Measurements from ENCODE around the gene PUM1. TPM values are rescaled to one million over a fixed set of nuclear protein-coding genes. Genes with fewer than 3 reads are reported as not detected.
"Not testable (repeated sequence)": the region's sequence is repeated elsewhere in the genome, so short reads cannot be mapped to it uniquely, and the experiment has no call there.

Gene PUM1
- total RNA-seq, 1 donor from 2014 or later = 143 TPM

DNA sequence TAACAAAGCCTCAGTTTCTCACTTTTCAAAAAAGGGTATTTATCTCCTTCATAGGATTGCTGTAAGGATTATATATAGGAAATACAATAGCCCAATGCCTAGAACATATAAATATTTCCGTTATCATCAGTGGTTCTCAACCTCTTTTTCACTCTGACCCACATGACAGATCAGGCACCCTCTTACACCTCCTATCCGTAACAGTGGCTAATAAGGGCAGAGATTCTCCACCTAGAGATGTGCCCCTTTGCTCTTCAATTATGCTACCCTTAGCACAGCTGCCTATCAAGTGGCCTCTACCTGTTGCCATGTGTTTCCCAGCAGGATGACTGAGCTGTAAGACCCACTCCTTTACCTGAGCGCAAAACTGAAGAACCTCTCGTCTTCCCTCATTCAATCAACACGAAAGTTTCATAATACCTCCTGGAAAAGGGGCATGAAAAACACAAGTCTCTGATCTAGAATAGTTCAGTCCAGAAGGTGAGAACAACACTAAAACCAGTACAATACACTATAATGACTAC lies 10.5 kb downstream of the PUM1 start:
- peaks cover 98% of the 10 kb centered on the region for H4K20me1 ChIP-seq (ENCODE audit: insufficient read depth, low read length)
- H3K4me2 ChIP-seq (ENCODE audit: low read length) = peak overlapping the region; percentile 18
- DNase-seq (ENCODE audit: low read depth) = no peak
- FAIRE-seq = no peak
- peaks cover 32% of the 10 kb centered on the region for H3K36me3 ChIP-seq (ENCODE audit: insufficient read depth, low read length)
- peak overlapping the region; percentile 5 for H3K27ac Mint-ChIP-seq (ENCODE audit: unreplicated experiment)
- no peaks in the 10 kb centered on the region for H3K27me3 Mint-ChIP-seq (ENCODE audit: low read depth, unreplicated experiment)
- peaks cover 15% of the 10 kb centered on the region for H3K4me1 ChIP-seq (ENCODE audit: insufficient read depth, low read length)
- no peak overlapping the region for H3K4me3 ChIP-seq (ENCODE audit: insufficient read depth, low read depth, low read length)
- peaks cover 13% of the 10 kb centered on the region for H3K36me3 Mint-ChIP-seq (ENCODE audit: low read depth, unreplicated experiment)
- TF ChIP-seq EZH2 (IDR thresholded peaks at IDR 0.05; ENCODE audit: insufficient read depth, low read length) (no peak), CTCF (IDR thresholded peaks at IDR 0.05; ENCODE audit: insufficient read depth, low read depth, low read length) (no peak)
- H3K9me3 Mint-ChIP-seq (ENCODE audit: unreplicated experiment) = no peaks in the 10 kb centered on the region
- H3K27me3 ChIP-seq (ENCODE audit: insufficient read depth, low read length) = no peaks in the 10 kb centered on the region
- H3K4me3 Mint-ChIP-seq (ENCODE audit: unreplicated experiment) = peak overlapping the region; percentile 4
- H3K9ac ChIP-seq (ENCODE audit: low read length) = no peak overlapping the region
- peaks cover 100% of the 10 kb centered on the region for H3K79me2 ChIP-seq (ENCODE audit: insufficient read depth, low read length)
- peak overlapping the region; percentile 24 for H3K27ac ChIP-seq (ENCODE audit: low read depth, low read length)
- no peaks in the 10 kb centered on the region for H3K9me3 ChIP-seq (ENCODE audit: insufficient read depth, low read depth, low read length)
- peaks cover 16% of the 10 kb centered on the region for H3K4me1 Mint-ChIP-seq (ENCODE audit: low read depth, unreplicated experiment)
- H2AFZ ChIP-seq (ENCODE audit: low read depth, low read length) = no peak overlapping the region

DNA sequence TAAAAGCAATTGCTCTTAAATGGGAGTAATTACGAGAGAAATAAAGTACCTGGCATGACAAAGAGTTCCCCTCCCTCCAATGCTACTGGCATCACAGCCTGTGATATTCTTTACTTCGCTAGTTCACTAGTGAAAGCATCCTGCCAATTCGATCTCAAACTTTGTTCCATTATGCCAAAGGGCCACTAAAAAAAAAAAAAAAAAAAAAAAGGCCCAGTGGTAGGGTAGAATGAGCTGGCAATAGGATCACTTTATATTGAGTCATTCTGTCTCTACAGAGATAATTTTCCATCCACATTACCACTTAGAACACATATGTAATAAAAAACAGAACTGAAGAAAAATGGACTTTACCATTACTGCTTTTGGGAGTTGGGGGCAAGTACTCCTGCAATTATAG lies 11.2 kb downstream of the PUM1 start:
- Histone ChIP-seq H4K20me1 (ENCODE audit: insufficient read depth, low read length) (peaks cover 98% of the 10 kb centered on the region), H2AFZ (ENCODE audit: low read depth, low read length) (no peak overlapping the region), H3K9me3 (ENCODE audit: insufficient read depth, low read depth, low read length) (no peaks in the 10 kb centered on the region), H3K79me2 (ENCODE audit: insufficient read depth, low read length) (peaks cover 99% of the 10 kb centered on the region), H3K36me3 (ENCODE audit: insufficient read depth, low read length) (peaks cover 32% of the 10 kb centered on the region), H3K4me3 (ENCODE audit: insufficient read depth, low read depth, low read length) (no peak overlapping the region), H3K4me1 (ENCODE audit: insufficient read depth, low read length) (peaks cover 15% of the 10 kb centered on the region), H3K4me2 (ENCODE audit: low read length) (peak overlapping the region; percentile 18), H3K27me3 (ENCODE audit: insufficient read depth, low read length) (no peaks in the 10 kb centered on the region), H3K9ac (ENCODE audit: low read length) (no peak overlapping the region), H3K27ac (ENCODE audit: low read depth, low read length) (peak overlapping the region; percentile 22)
- no peaks in the 10 kb centered on the region for H3K27me3 Mint-ChIP-seq (ENCODE audit: low read depth, unreplicated experiment)
- no peak for FAIRE-seq
- peak; percentile 30 for DNase-seq (ENCODE audit: low read depth)
- H3K4me3 Mint-ChIP-seq (ENCODE audit: unreplicated experiment) = no peak overlapping the region
- TF ChIP-seq CTCF (IDR thresholded peaks at IDR 0.05; ENCODE audit: insufficient read depth, low read depth, low read length) (no peak), EZH2 (IDR thresholded peaks at IDR 0.05; ENCODE audit: insufficient read depth, low read length) (no peak)
- no peak overlapping the region for H3K27ac Mint-ChIP-seq (ENCODE audit: unreplicated experiment)
- H3K9me3 Mint-ChIP-seq (ENCODE audit: unreplicated experiment) = no peaks in the 10 kb centered on the region
- H3K36me3 Mint-ChIP-seq (ENCODE audit: low read depth, unreplicated experiment) = peaks cover 13% of the 10 kb centered on the region
- peaks cover 16% of the 10 kb centered on the region for H3K4me1 Mint-ChIP-seq (ENCODE audit: low read depth, unreplicated experiment)

- not testable (repeated sequence) for H3K4me3 ChIP-seq (ENCODE audit: insufficient read depth, low read depth, low read length); H2AFZ ChIP-seq (ENCODE audit: low read depth, low read length); H3K27me3 Mint-ChIP-seq (ENCODE audit: low read depth, unreplicated experiment); H3K9ac ChIP-seq (ENCODE audit: low read length); H3K4me3 Mint-ChIP-seq (ENCODE audit: unreplicated experiment); H3K27me3 ChIP-seq (ENCODE audit: insufficient read depth, low read length); H3K27ac ChIP-seq (ENCODE audit: low read depth, low read length); H3K36me3 Mint-ChIP-seq (ENCODE audit: low read depth, unreplicated experiment); H3K9me3 Mint-ChIP-seq (ENCODE audit: unreplicated experiment); FAIRE-seq; H3K9me3 ChIP-seq (ENCODE audit: insufficient read depth, low read depth, low read length); H3K4me2 ChIP-seq (ENCODE audit: low read length); DNase-seq (ENCODE audit: low read depth)
- Mint-ChIP-seq H3K4me1 (ENCODE audit: low read depth, unreplicated experiment) (peaks cover 16% of the 10 kb centered on the region), H3K27ac (ENCODE audit: unreplicated experiment) (peak overlapping the region; percentile 58)
- H3K4me1 ChIP-seq (ENCODE audit: insufficient read depth, low read length) = peaks cover 15% of the 10 kb centered on the region
- peaks cover 24% of the 10 kb centered on the region for H3K36me3 ChIP-seq (ENCODE audit: insufficient read depth, low read length)
- peaks cover 92% of the 10 kb centered on the region for H4K20me1 ChIP-seq (ENCODE audit: insufficient read depth, low read length)
- peaks cover 98% of the 10 kb centered on the region for H3K79me2 ChIP-seq (ENCODE audit: insufficient read depth, low read length)
Observed at GRCh38 chr1:31052613-31053012, 12.9 kb downstream of the PUM1 start.

All from astrocyte (in vitro differentiated cells and primary cell).